ENCODE results near the gene ARHGEF17. TPM values are rescaled to one million over a fixed set of nuclear protein-coding genes. Genes with fewer than 3 reads are reported as not detected.

The ARHGEF17 gene
- total and polyA plus RNA-seq, 2 experiments from 2014 or later: 15.3 to 23.5 TPM

DNA sequence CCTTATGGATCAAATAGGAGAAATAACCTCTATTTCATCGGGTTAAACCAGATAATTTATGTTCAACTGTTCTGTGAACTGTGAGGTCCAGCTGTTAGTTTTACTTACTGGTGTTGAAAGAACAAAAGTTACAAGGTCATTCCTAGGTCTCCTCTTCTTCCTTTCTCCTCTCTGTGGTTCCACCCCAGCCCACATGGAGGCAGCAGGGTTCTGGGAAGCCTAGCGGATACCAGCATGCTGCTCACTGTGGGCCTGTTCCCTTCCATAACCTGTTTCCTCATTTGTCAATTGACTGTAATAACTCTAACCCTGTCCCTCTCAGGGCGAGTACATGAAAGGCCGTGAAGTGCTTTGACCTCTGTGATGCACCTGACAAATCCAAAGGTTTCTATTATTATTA lies 96.0 kb downstream of the ARHGEF17 start:
- H3K4me1 ChIP-seq (ENCODE audit: insufficient read depth): peaks cover 17% of the 10 kb centered on the region
- no peak overlapping the region for H3K4me2 ChIP-seq (ENCODE audit: unreplicated experiment)
- in situ Hi-C loops (cut with MboI): no loop called here
- no peak overlapping the region for H3K27ac ChIP-seq
- peak; percentile 70 for DNase-seq
- no peak overlapping the region for H2AFZ ChIP-seq
- H3K9ac ChIP-seq: no peak overlapping the region
- H4K20me1 ChIP-seq (ENCODE audit: insufficient read depth): no peaks in the 10 kb centered on the region
- H3K9me2 ChIP-seq (ENCODE audit: insufficient read depth): no peaks in the 10 kb centered on the region
- no peaks in the 10 kb centered on the region; the same call in 1 of the 2 replicates for H3K36me3 ChIP-seq (ENCODE audit: low read depth)
- H3K9me3 ChIP-seq (ENCODE audit: low read depth): no peaks in the 10 kb centered on the region
- peaks cover 14% of the 10 kb centered on the region; the same call in 1 of the 2 replicates for H3F3A ChIP-seq (ENCODE audit: insufficient read depth)
- no peak overlapping the region for H3K4me3 ChIP-seq
- no peaks in the 10 kb centered on the region for H3K79me2 ChIP-seq (ENCODE audit: insufficient read depth)
- TF ChIP-seq EZH2phosphoT487 (IDR thresholded peaks at IDR 0.05; ENCODE audit: insufficient read depth, low read depth): no peak
- no peak for TF ChIP-seq EZH2 (IDR thresholded peaks at IDR 0.05; ENCODE audit: insufficient read depth, poor library complexity, severe bottlenecking)
- H3K27me3 ChIP-seq (replicated peaks; ENCODE audit: insufficient read depth): no peaks in the 10 kb centered on the region
- whole genome bisulfite sequencing, 2 experiments (ENCODE audit: low coverage in 1 of 2, low lambda C conversion rate in 2 of 2, missing lambda C conversion rate in 2 of 2): 82 to 87% methylated on average over 4 of the region's 4 CpGs

DNA sequence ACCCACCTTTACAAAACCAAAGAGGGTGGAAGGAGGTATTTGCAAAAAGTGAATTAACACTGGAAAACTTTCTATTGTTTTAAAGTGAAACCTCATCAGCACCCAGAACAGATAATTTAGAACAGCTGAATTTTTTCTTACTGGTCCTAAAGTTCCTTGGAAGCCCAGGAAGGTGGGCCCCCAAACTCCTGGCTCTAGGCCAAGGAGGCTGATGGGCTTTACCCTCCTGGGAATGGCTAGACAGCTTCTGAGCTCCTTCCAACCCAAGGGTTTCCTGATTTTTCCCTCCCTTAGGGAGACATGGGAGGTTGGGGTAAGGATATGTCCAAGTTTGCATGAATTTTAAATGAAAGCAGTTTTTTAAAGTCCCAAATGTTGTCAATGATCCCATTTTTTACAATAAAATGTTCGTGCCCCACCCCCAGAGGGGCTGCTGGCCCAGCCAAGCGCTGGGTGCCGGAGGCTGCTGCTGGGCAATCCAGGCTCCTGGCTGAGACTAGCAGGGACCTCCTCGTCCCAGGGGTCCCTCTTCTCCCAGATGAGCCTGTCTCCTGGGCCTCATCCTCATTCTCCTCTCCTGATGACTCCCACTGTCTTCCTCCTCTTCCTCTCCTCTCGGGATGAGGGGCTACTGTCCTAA lies 96.5 kb downstream of the ARHGEF17 start:
- WGBS, 2 experiments (ENCODE audit: low coverage in 1 of 2, low lambda C conversion rate in 2 of 2, missing lambda C conversion rate in 2 of 2): 89 to 95% methylated on average over 5 of the region's 5 CpGs
- in situ Hi-C loops (cut with MboI): no loop called here
- no peak for DNase-seq

DNA sequence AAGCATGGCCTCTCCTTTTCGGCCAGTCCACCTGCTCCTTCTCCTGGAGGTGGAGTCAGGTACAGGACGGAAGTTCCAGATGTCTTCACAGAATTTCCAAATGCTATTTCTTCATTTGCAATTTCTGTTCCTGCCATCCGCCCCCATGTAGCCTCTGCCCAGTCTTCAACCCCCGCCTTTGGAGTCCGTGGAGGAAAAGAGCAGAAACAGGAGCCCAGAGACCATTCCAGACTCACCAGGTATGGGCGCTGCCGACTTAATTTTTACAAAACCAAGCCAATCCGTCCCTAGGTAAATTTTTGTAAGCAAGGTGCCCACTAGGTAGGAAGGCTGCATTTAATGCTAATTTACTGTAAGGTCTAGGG lies 97.1 kb downstream of the ARHGEF17 start:
- Histone ChIP-seq H3K4me3 (no peak overlapping the region), H3K9me3 (ENCODE audit: low read depth) (no peaks in the 10 kb centered on the region), H3K27me3 (replicated peaks; ENCODE audit: insufficient read depth) (no peaks in the 10 kb centered on the region), H3K4me1 (ENCODE audit: insufficient read depth) (peaks cover 14% of the 10 kb centered on the region; the same call in 1 of the 2 replicates), H3K9me2 (ENCODE audit: insufficient read depth) (no peaks in the 10 kb centered on the region), H3K9ac (no peak overlapping the region), H3K79me2 (ENCODE audit: insufficient read depth) (no peaks in the 10 kb centered on the region), H2AFZ (no peak overlapping the region), H4K20me1 (ENCODE audit: insufficient read depth) (no peaks in the 10 kb centered on the region), H3K27ac (no peak overlapping the region), H3K36me3 (ENCODE audit: low read depth) (peaks cover 6% of the 10 kb centered on the region; the same call in 1 of the 2 replicates), H3F3A (ENCODE audit: insufficient read depth) (peaks cover 12% of the 10 kb centered on the region; the same call in 1 of the 2 replicates), H3K4me2 (ENCODE audit: unreplicated experiment) (no peak overlapping the region)
- DNase-seq: no peak
- WGBS, 2 experiments (ENCODE audit: low coverage in 1 of 2, low lambda C conversion rate in 2 of 2, missing lambda C conversion rate in 2 of 2): 88 to 90% methylated on average over 8 of the region's 8 CpGs
- in situ Hi-C loops (cut with MboI): no loop called here
- TF ChIP-seq EZH2phosphoT487 (IDR thresholded peaks at IDR 0.05; ENCODE audit: insufficient read depth, low read depth) (no peak), EZH2 (IDR thresholded peaks at IDR 0.05; ENCODE audit: insufficient read depth, poor library complexity, severe bottlenecking) (no peak)

More for the DNA sequence above, 96.5 kb downstream of the ARHGEF17 start:
- Histone ChIP-seq H4K20me1 (ENCODE audit: insufficient read depth) (no peaks in the 10 kb centered on the region), H3K9me3 (ENCODE audit: low read depth) (no peaks in the 10 kb centered on the region), H3K36me3 (ENCODE audit: low read depth) (peaks cover 4% of the 10 kb centered on the region; the same call in 1 of the 2 replicates), H3K4me3 (no peak overlapping the region), H3K9ac (no peak overlapping the region), H3K27me3 (replicated peaks; ENCODE audit: insufficient read depth) (no peaks in the 10 kb centered on the region), H2AFZ (no peak overlapping the region), H3K27ac (no peak overlapping the region), H3F3A (ENCODE audit: insufficient read depth) (peaks cover 14% of the 10 kb centered on the region; the same call in 1 of the 2 replicates), H3K4me1 (ENCODE audit: insufficient read depth) (peaks cover 12% of the 10 kb centered on the region; the same call in 1 of the 2 replicates), H3K9me2 (ENCODE audit: insufficient read depth) (no peaks in the 10 kb centered on the region), H3K79me2 (ENCODE audit: insufficient read depth) (no peaks in the 10 kb centered on the region), H3K4me2 (ENCODE audit: unreplicated experiment) (no peak overlapping the region)
- TF ChIP-seq EZH2phosphoT487 (IDR thresholded peaks at IDR 0.05; ENCODE audit: insufficient read depth, low read depth) (no peak), EZH2 (IDR thresholded peaks at IDR 0.05; ENCODE audit: insufficient read depth, poor library complexity, severe bottlenecking) (no peak)

DNA sequence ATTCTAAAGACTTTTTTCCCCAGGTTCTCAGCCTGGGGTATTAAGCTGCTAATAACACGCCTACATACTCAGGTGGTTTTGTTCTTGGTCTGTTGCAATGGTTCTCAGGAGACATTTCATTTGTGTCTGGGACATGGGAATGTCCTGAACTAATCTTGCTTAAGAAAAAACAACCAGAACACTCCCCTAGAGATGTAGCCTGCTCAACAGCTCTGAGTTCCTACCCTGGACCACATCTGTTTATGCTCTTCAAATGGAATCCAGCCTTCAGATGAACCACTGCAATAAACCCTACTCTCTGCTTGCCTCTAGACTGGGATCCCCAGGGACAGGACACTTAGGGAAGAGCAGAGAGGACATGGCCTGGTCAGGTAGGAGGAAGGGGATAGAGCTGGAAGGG lies 98.1 kb downstream of the ARHGEF17 start:
- Histone ChIP-seq H3K4me1 (ENCODE audit: insufficient read depth) (peaks cover 21% of the 10 kb centered on the region; the same call in 1 of the 2 replicates), H3K27ac (no peak overlapping the region), H3K4me3 (no peak overlapping the region), H3K36me3 (ENCODE audit: low read depth) (peaks cover 6% of the 10 kb centered on the region; the same call in 1 of the 2 replicates), H2AFZ (no peak overlapping the region), H3K9ac (no peak overlapping the region), H3K79me2 (ENCODE audit: insufficient read depth) (no peaks in the 10 kb centered on the region), H3K9me2 (ENCODE audit: insufficient read depth) (no peaks in the 10 kb centered on the region), H3K9me3 (ENCODE audit: low read depth) (no peaks in the 10 kb centered on the region), H3K4me2 (ENCODE audit: unreplicated experiment) (no peak overlapping the region), H3F3A (ENCODE audit: insufficient read depth) (peaks cover 8% of the 10 kb centered on the region; the same call in 1 of the 2 replicates), H3K27me3 (replicated peaks; ENCODE audit: insufficient read depth) (no peaks in the 10 kb centered on the region), H4K20me1 (ENCODE audit: insufficient read depth) (no peaks in the 10 kb centered on the region)
- no peak for DNase-seq
- TF ChIP-seq EZH2phosphoT487 (IDR thresholded peaks at IDR 0.05; ENCODE audit: insufficient read depth, low read depth) (no peak), EZH2 (IDR thresholded peaks at IDR 0.05; ENCODE audit: insufficient read depth, poor library complexity, severe bottlenecking) (no peak)
- 94 to 100% methylated on average over 1 of the region's 1 CpG for WGBS, 2 experiments (ENCODE audit: low coverage in 1 of 2, low lambda C conversion rate in 2 of 2, missing lambda C conversion rate in 2 of 2)
- in situ Hi-C loops (cut with MboI): no loop called here

All from GM23248 (cell line).